Activated naive CD8-positive, alpha-beta T cell treated with anti-CD3 and anti-CD28 coated beads, Interleukin-2, amount 50 U/mL, for 16 hours (primary cell): ENCODE measurements around the gene ARID3C.
A peak's percentile ranks its signal among the peaks of the same experiment; 100 is the strongest.

Experiments used
- DNase-seq: peaks from one replicate; pipeline ENCODE4 v3.0.0-alpha.2; 2020; ENCODE audit warnings: low read depth, low spot score

The ARID3C gene

DNA sequence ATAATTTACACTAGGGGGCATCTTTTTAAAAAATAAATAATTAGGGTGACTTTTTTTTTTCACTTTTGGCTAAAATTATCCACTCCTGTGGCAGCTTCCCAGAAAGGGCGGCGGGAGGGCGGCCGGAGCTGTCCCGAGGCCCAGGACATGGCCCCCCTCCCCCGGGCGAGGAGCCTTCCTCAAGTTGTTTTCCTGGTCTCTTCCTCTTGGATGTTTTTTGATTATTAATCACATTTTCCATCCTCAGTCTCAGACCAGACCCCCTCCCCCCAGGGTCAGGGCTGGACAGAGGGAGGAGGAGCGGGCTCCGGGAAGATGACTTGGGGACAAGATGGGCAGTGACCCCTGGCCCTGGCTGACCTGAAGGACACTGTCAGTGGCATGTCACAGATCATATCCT lies 34.7 kb downstream of the ARID3C start:
- DNase-seq: no peak

DNA sequence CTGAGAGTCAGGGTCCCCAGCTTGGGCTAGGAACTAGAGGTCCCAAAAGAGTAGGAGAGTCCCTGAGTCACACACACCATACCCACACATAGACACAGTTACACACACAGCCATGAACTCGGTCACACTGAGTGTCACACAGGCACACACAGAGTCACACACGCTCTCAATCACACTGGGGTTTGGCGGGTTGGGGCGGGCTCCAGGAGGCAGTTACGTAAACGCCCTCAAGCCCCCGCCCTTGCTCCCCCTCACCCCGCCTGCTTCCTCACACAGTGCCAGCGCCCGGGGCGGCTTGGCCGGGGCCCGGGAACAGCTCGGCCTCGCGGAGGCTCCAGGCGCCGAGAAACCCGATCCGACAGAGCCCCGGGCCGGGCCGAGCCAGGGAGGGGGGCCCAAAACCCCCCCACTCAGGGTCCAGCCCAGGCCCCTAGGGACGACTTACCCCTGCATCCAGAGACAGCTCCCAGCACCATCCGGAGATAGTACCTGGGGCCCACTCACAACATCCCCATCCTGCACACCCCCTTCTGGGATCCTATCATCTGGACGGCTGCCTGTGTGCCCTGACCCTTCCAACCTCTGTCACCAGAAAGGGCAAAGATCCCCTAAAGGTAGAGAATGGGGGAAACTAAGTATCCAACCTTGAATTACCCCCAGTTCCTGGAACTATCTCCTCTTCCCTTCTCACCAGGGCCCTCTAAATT lies 35.8 kb downstream of the ARID3C start:
- no peak for DNase-seq

DNA sequence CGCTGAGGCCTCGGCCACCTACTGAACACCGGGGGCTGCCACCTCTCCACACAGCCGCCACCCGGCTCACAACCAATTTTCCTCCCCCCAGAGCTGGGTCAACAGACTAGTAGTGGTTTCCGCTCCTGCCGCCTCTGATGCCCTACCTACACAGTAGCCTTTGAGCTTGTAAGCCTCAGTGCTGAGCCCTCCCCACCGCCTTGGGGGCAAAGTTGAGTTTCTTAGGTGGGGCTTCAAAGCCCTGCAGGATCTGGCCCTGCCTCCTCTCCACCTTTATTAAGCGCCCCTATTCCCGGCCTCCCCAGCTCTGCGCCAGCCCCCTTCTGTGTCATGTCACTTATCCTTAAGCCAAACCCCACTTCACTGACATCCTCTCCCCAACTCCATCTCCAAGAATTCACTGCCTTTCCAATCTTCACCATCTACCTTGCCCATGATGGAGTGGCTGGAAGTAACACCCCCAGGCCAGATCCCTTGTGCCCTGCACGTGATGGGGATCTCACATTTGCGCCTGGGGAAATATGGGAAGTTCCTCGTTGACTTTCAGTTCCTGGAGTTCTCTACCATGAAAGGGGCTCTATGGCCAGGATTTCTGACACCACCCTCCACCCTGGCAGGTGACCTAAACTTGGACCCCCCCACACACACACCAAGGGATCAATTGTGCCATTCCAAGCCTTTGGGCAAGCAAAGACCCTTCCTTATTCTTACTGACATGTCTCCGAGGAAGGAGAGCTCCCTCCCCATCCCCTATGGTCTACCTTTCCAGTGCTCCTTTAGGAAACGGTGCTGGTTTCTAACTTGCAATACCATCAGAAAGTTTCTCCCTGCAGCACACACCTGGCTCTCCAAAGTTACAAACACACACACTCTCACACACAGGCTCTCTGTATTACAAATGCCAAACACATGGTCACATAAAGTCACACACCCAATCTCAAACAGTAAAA lies 36.7 kb downstream of the ARID3C start:
- DNase-seq: no peak

- DNase-seq: peak; percentile 57
Measured at GRCh38 chr9:34591248-34591916, 37.5 kb downstream of the ARID3C start.

DNA sequence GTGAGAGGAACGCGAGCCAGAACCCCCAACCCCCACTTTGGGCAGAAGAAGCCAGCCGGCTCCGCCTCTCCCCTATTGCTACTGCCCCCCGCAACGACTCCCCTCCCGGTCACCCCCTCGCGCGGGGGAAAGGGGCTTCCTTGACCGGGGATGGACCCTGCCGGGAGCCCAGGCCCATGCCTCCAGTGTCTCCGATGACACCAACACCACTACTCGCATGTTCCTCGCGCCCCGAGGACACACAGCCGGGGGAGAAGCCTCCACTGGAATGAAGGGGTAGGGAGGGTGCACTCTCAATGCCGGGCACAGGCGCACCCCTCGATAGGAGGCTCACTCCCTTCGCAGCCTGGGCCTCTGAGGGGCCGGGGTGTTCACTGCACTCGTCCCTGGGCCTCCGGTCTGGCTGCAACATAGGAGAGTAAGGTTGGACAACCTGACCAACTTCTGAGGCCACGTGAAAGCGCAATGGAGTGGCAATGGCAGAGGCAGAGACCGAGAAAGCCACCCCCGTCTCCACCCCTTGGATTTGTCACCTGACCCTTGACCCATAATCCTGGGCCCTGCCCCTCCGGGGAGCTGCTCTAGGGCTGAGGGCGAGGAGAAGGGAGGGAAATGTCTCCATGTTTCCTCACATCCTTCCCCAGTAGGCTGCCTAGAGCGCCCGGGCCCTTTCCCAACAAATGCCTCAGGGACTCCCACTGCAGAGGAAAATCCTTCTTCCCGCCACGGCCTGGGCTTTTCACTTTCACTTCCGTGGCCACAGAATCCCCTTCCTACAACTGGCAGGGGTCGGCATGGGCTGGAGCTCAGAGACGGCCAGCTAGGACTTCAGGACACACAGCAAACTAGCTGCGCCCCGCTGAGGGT lies 38.3 kb downstream of the ARID3C start:
- no peak for DNase-seq

DNA sequence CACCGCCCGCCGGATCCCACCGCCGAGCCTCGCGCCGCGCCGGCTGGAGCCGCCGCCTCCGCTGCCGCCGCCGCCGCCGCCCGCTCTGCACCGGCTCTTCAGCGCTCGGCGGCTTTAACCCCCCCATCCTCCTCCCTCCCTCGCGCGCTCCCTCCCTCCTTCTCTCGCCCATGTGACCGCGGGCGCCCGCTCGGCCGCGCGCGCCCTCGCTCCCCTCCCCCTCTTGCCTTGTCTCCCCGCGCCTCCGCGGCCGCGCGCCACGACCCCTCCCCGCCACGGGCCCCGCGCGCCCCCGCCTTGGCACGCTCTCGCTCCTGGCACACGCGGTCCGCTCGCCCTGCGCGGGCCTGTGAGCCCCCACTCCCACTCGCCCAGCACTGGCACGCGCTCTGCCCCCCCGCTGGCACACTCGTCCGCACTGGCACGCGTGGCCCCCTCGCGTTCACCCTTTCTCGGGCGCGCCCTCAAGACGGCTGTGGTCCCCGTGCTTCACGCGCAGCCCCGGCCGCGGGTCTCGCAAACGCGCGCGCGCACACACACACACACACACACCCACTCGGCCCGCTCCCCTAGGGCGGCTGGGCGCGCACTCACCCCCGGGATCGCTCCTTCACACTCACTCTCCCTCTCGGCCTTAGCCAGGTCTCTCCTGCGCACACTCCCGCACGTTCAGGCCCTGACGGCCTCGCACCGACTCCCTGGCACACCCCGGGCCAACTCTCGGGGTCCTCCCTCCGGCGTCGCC lies 39.1 kb downstream of the ARID3C start, which contains the start of gene CNTFR:
Gene CNTFR, minus strand, starts transcription at position 89 of the 745 bp plus-strand sequence. CDS start 20,743 bp downstream, outside the sequence.
- no peak for DNase-seq

DNA sequence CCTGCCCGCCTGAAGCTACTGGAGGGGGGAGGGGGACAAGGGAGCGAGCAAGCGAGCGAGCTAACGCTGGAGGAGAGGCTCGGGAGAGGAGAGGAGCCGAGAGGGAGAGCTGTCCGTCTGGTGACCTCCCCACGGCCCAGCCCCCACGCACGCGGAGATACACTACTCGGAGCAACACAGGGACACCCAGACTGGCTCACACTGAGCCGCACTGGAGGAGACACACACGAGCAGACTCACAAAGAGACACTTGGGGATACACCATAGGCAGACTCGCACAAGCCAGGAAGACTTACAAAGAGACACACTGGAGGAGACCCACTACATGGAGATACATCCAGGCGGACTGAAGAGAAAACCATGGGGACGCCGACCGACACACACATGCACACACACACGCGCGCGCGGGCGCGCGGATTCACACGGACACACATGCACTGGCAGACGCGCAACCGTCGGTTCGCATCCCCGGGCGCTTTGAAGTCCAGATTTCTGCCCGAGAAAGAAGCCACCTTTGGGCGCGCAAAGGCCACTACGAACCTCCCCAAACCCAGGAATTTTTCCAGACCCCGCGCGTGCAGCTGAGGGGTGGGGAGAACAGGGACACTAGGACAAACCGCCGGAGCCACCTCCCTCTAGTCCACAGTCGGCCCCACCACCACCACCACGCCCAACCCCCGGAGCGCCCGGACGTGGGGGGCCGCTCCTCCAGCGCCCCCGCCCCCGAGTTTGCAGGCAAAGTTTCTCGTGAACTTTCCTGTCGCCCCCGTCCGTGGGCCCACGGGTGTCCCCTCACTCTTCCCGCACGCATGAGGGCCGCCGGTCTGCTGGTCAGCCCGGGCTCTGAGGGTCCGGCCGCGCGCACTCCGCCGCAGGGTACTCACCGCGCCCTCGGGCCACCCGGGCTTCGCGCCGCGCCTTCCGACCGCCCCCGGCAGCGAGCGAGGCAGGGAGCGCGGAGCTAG lies 39.9 kb downstream of the ARID3C start:
- no peak for DNase-seq

GRCh38 chr9:34587271-34587670 lies 41.6 kb downstream of the ARID3C start:
- no peak for DNase-seq

- DNase-seq: no peak
Measured at GRCh38 chr9:34585946-34586669, 42.8 kb downstream of the ARID3C start.

GRCh38 chr9:34584970-34585369 lies 43.9 kb downstream of the ARID3C start:
- DNase-seq: no peak

GRCh38 chr9:34582787-34583186 lies 46.1 kb downstream of the ARID3C start:
- DNase-seq: no peak

DNA sequence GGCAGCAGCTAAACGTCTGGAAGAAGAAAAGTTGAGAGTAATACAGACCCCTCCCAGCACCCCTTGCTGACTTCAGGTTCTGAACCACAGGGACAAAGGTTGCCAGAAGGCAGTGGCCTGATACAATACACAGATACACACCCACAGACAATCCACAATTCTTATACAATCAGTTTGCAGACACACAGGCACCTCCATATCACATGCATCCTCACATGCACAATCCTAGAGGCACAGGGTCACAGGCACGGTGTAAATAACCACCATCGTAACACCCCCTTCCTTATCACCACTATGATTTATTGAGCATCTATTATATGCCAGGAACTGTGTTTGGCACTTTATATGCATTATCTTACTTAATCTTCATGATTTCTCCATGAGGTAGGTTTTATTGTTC lies 47.5 kb downstream of the ARID3C start:
- no peak for DNase-seq

DNA sequence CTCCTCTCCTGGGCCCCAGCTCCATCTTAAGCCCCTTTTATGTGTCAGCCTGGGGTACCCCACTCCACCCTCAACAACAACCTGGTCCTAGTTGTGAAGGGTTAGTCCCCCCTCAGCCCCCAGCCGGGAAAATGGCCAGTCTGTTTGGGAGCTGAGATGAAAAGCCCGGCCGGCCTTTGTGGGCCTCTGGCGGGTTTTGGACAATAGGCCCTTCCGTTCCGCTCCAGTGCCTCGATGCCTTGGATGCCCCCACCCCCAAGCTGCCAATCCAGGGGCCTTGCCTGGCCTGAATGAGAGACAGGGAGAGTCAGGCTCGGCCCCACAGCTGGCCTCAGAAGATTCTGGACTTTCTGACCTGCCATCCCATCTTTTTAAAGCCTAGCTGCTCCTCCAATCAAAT lies 48.5 kb downstream of the ARID3C start:
- no peak for DNase-seq

DNA sequence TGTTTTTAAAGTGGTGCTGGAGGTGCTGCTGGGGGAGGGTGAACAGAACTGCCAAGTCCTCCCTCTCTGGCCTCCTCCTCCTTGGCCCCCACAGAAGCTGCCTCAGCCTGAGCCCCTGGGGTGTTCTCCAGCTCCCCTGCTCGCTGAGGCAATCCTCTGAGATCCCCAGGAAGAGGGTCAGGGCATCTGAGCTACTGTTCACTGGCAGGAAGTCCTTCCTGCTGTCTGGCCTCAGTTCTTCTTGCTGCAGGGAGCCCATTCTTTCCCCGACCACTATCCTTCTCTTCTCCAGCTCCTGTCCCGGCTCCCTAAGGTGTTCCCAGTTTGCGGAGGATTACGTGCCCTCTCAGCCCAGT lies 49.1 kb downstream of the ARID3C start:
- no peak for DNase-seq

DNA sequence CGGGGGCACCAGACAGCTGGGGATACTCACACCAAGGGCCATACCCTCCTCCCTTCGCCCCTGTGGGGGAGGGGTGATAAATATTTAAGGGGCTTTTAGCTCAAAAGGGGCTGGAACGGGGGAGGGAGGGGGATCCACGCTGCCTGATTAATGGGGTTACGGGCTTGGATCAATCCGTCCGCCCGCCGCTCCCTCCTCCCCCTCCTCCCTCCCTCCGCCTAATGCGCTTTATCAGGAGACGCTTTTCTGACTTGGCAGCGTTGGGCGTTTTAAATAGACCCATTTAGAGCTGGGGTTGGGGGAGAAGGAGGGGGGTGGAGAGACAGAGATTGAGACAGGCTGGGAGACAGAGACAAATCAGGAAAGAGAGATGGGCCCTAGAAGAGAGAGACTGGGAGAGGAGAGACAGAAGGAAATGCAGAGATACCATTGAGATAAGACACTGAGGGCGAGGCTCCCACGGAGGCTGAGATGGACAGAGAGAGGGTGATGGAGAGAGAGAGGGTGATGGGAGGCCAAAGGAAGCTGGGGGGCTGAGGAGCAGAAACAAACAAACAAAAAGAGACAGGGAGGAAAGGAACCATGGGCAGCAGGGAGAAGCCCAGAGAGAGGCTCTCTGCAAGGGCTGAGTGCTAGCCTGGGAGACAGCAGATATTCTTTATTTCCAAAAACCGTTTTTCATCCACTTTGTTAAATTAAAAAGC lies 49.6 kb downstream of the ARID3C start:
- DNase-seq: no peak

- DNase-seq: no peak
Measured at GRCh38 chr9:34578241-34579103, 50.4 kb downstream of the ARID3C start.
